AG09309 (cell line): ENCODE data around the gene FAT1.

Source experiments
- DNase-seq: peaks from one replicate; pipeline ENCODE4 v3.0.0-alpha.2; 2010; ENCODE audit warnings: low read depth
- H3K4me3 ChIP-seq: 2 replicates; pipeline ENCODE4 v1.5.1; 2011; ENCODE audit warnings: mild to moderate bottlenecking, low read depth, low read length, moderate library complexity; ENCODE audit not compliant: control insufficient read depth
- TF ChIP-seq, protein P1 (sequence below): IDR thresholded peaks from 2 replicates; pipeline ENCODE4 v1.5.1; 2011; ENCODE audit warnings: mild to moderate bottlenecking, low read depth, low read length, inconsistent platforms; ENCODE audit not compliant: insufficient read depth, control insufficient read depth; ENCODE audit errors: missing control alignments

FAT1 gene

DNA sequence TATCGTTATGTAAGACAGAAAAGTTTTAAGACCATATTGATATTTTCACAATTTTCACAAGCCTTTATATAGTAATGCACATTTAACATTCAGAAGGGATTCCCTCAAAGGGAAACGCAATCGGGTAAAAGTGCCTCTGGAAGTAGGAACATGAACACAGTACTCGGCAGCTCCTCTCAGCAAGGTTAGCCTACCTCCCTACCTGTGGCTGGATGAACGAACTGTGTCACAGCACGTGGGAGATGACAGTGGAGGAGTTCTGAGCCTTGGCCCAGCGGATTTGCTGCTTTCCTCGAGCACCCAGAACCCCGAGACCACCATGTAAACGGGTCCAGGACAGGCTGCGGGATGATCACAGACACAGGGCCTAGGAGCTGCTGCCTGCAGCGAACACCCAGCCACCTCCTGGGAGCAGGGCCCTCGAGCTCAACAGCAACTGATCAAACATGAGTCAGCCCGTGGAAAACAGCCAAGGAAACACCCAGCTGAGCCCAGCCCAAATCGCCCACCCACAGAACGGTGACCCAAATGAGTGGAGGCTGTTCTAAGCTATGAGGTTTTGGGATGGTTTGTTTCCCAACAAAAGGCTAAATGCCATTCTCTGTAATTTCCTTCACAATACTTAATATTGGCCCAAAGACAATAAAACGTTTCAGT is 30.4 kb downstream of the FAT1 start:
- DNase-seq = peak; percentile 68
- TF ChIP-seq, protein P1, sequence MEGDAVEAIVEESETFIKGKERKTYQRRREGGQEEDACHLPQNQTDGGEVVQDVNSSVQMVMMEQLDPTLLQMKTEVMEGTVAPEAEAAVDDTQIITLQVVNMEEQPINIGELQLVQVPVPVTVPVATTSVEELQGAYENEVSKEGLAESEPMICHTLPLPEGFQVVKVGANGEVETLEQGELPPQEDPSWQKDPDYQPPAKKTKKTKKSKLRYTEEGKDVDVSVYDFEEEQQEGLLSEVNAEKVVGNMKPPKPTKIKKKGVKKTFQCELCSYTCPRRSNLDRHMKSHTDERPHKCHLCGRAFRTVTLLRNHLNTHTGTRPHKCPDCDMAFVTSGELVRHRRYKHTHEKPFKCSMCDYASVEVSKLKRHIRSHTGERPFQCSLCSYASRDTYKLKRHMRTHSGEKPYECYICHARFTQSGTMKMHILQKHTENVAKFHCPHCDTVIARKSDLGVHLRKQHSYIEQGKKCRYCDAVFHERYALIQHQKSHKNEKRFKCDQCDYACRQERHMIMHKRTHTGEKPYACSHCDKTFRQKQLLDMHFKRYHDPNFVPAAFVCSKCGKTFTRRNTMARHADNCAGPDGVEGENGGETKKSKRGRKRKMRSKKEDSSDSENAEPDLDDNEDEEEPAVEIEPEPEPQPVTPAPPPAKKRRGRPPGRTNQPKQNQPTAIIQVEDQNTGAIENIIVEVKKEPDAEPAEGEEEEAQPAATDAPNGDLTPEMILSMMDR = no peak
- no peak overlapping the region for H3K4me3 ChIP-seq

DNA sequence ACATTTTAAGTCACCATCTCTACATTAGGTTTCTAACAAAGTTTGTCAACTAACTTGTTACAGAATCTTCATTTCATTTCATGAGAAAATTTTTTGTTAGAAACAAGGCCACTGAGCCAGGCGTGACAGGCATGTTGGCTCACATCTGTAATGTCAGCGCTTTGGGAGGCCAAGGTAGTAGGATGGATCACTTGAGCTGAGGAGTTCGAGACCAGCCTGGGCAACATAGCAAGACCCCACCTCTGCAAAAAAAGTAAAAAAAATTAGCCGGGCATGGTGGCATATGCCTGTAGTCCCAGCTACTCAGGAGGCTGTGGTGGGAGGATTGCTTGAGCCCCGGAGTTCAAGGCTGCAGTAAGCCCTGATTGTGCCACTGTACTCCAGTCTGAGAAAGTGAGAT is 32.3 kb downstream of the FAT1 start:
- DNase-seq = no peak
- TF ChIP-seq, protein P1 = no peak
- H3K4me3 ChIP-seq = no peak overlapping the region

DNA sequence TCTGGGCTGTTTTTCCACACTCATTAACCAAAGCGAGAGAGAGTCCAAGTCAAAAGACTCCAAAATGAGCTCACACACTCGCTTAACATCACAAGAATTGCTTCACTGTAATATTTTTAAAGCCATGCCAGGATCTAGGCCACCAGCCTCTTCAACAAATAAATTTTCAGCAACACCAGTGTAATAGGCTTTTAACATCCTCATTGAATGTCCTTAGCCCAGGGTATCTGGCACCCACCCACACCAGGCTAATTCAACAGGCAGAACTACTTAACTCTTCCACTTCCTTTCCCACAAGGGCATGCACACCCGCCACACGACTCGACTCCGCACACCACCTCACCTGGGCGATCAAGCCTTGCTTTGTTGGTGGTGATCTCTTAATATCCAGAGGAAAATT is 34.2 kb downstream of the FAT1 start:
- H3K4me3 ChIP-seq = no peak overlapping the region
- TF ChIP-seq, protein P1 = no peak
- no peak for DNase-seq

DNA sequence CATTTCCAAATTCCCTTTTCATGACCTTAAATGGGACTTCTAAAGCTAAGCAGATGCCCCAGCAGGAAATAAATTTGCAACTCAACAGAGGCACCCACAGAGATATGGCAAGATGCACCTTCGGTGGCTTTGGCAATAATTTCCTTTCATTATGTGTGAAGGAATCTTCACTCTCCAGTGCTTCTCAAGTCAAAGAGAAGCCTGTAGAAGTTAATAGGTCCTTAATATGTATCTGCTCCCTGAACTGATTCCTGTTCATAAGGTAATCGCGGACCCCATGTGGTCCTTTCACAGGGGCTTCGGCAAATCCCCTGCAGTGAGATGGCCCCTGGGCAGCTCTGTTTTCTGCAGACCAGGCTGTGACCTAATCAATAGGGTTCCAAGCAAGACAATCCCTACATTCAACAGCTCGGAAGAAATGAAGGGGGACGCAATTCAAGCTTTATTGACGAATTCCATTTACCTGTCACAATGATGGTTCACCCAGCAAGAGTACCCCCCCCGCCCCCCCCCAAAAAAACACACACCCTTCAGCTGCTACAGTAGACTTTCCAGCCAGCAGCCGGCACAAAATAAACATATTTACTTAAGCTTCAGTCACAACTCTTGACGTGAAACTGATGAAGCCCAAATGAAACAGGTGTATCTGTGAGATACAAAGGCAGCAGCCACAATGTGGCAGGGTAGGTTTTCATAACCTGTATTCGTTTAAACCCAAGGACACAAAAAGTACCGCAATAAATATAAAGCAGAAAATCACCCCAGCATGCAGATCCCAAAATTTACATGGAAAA is 35.3 kb downstream of the FAT1 start:
- H3K4me3 ChIP-seq = no peak overlapping the region
- no peak for DNase-seq
- TF ChIP-seq, protein P1 = no peak

DNA sequence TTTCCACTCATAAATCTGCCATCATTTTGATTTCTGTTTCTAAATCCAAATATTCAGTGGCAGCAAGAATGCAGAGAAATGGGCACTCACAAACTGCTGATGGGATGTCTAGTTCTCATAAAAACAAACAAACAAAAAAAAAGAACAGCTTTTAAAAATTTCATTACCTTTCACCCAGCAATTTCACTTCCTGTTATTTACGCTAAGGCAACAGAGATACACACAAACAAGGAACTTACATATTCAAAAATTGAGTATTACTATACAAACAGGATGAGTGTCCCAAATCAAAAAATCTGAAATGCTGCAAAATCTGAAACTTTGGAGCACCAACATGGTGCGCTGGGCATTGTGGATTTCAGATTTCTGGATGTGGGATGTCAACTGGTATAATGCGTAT is 36.4 kb downstream of the FAT1 start:
- TF ChIP-seq, protein P1 = no peak
- no peak for DNase-seq
- no peak overlapping the region for H3K4me3 ChIP-seq

DNA sequence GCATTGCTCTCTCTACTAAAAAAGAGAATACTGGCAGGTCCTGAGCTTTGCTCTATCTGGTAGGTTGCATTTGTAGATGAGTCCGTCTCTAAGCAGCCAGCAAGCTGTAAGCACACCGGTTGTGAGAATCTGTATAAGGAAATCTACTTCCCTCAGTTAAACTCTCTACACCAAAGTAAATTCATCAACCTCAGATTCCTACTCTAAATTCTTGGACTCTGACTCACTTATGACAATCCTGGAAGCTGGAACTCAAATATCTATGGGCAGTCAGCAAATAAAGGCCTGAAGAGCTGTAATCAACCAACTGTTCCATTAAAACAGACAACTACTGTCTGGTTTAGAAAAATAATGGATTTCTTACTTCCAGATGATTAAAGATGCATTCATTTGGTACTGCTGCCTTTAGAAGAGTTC is 37.9 kb downstream of the FAT1 start:
- DNase-seq = peak; percentile 61
- TF ChIP-seq, protein P1 = no peak
- no peak overlapping the region for H3K4me3 ChIP-seq
